ENCODE results near the gene SHC2. TPM values are rescaled to one million over a fixed set of nuclear protein-coding genes. Genes with fewer than 3 reads are reported as not detected.
"Not testable (repeated sequence)": the region's sequence is repeated elsewhere in the genome, so short reads cannot be mapped to it uniquely, and the experiment has no call there.

The SHC2 gene
- total RNA-seq, 2 experiments from 2014 or later: 0.21 TPM; not detected in 1

DNA sequence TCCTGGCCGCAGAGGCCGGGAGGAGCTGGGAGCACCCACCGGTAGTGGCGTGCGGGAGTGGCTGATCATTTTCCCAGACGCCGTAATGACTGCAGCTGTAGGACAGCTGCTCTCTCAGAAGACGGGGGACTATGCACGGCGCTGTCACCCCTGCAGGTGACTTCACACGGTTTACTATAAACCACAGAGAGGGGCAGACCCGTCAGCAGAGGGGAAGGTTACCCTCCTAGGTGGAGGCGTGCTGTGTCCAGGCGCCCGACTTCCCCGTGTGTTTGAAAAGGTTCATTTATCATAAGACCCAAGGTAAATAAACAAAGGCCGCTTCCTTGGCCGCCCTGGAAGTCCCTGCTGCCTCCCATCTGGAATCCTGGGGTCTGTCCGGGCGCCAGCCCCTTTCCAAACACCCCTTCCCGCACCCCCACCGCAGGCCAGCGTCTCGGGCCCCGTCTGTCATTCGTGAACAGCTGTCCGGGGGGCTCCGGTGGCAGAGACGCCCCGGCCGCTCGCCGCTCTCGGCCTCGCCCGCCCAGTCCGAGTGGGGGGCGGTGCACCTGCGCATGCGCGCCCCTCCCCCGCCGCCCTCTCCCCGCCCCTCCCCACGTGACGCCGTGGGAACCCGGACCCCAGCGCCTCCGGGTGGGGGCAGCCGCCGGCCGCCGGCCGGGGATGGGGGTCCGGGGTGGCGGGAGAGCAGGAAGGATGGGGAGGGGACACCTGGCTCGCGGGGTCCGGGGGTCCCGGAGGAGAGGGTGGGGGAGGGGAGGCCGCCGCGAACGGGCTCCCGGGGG is 915 bp downstream of the SHC2 start:
- no peak overlapping the region for H3K27ac Mint-ChIP-seq
- peaks cover 21% of the 10 kb centered on the region for H3K27me3 Mint-ChIP-seq
- peak; percentile 22 for DNase-seq
- peak overlapping the region; percentile 41 for H3K4me3 Mint-ChIP-seq
- intact Hi-C loops (cut with micrococcal nuclease): no loop called here
- ChIA-PET POLR2A (no interaction called here), CTCF (no interaction called here)
- H3K36me3 Mint-ChIP-seq: no peaks in the 10 kb centered on the region
- H3K9me3 Mint-ChIP-seq: no peaks in the 10 kb centered on the region
- peaks cover 7% of the 10 kb centered on the region for H3K4me1 Mint-ChIP-seq (ENCODE audit: low read depth)

DNA sequence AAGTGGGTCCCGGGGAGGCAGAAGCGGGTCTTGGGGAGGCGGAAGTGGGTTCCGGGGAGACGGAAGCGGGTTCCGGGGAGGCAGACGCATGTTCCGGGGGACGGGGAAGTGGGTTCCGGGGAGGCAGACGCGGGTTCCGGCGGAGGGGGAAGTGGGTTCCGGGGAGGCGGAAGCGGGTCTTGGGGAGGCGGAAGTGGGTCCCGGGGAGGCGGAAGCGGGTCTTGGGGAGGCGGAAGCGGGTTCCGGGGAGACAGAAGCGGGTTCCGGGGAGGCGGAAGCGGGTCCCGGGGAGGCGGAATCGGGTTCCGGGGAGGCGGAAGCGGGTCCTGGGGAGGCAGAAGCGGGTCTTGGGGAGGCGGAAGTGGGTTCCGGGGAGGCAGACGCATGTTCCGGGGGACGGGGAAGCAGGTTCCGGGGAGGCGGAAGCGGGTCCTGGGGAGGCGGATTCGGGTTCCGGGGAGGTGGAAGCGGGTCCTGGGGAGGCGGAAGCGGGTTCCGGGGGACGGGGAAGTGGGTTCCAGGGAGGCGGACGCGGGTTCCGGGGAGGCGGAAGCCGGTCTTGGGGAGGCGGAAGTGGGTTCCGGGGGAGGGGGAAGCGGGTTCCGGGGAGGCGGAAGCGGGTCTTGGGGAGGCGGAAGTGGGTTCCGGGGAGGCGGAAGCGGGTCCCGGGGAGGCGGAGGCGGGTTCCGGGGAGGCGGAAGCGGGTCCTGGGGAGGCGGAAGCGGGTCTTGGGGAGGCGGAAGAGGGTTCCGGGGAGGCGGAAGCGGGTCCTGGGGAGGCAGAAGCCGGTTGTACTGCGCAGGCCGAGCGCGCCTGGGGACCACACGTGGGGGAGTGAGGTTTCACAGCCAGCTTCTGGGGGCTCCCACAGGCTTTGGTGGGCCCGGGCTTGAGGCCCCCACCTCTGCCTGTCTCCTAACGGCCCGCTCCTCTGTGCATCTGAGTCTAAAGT is 2.5 kb downstream of the SHC2 start:
- intact Hi-C loops (cut with micrococcal nuclease): no loop called here
- Mint-ChIP-seq H3K9me3 (no peaks in the 10 kb centered on the region), H3K4me3 (no peak overlapping the region), H3K27me3 (peaks cover 21% of the 10 kb centered on the region), H3K27ac (no peak overlapping the region), H3K36me3 (no peaks in the 10 kb centered on the region), H3K4me1 (ENCODE audit: low read depth) (peaks cover 7% of the 10 kb centered on the region)
- no peak for DNase-seq
- ChIA-PET POLR2A (no interaction called here), CTCF (no interaction called here)

DNA sequence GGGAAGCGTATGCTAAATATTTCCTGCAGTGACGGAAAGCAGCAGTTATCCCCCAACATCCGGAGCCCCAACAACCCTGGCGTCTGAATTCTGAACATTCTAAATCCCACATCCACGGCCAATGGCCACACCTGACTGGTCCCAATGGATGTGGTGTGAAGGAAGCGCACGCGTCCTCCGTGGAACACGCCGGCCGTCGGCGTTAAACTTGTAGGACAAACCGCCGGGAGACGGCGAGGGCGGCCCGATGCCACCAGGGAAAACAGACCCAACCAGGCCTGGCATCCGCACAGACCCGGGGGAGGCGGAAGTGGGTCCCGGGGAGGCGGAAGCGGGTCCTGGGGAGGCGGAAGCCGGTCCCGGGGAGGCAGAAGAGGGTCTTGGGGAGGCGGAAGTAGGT is 3.2 kb downstream of the SHC2 start:
- intact Hi-C loops (cut with micrococcal nuclease): no loop called here
- CTCF ChIA-PET: no interaction called here
- POLR2A ChIA-PET: no interaction called here
- Mint-ChIP-seq H3K27ac (no peak overlapping the region), H3K4me1 (ENCODE audit: low read depth) (peaks cover 7% of the 10 kb centered on the region), H3K36me3 (no peaks in the 10 kb centered on the region), H3K27me3 (peaks cover 18% of the 10 kb centered on the region), H3K4me3 (no peak overlapping the region), H3K9me3 (no peaks in the 10 kb centered on the region)
- no peak for DNase-seq

- intact Hi-C loops (cut with micrococcal nuclease): no loop called here
- DNase-seq: no peak
- ChIA-PET POLR2A (no interaction called here), CTCF (no interaction called here)
- no peak overlapping the region for H3K4me3 Mint-ChIP-seq
- H3K36me3 Mint-ChIP-seq: no peaks in the 10 kb centered on the region
- no peak overlapping the region for H3K27ac Mint-ChIP-seq
- peaks cover 11% of the 10 kb centered on the region for H3K27me3 Mint-ChIP-seq
- peaks cover 6% of the 10 kb centered on the region for H3K4me1 Mint-ChIP-seq (ENCODE audit: low read depth)
- no peaks in the 10 kb centered on the region for H3K9me3 Mint-ChIP-seq
Observed at GRCh38 chr19:456547-457110, 4.2 kb downstream of the SHC2 start.

GRCh38 chr19:455851-456546 is 4.8 kb downstream of the SHC2 start:
- Mint-ChIP-seq H3K36me3 (no peaks in the 10 kb centered on the region), H3K27me3 (peaks cover 10% of the 10 kb centered on the region), H3K9me3 (no peaks in the 10 kb centered on the region), H3K27ac (no peak overlapping the region), H3K4me3 (no peak overlapping the region), H3K4me1 (ENCODE audit: low read depth) (peaks cover 5% of the 10 kb centered on the region)
- no peak for DNase-seq
- CTCF ChIA-PET: no interaction called here
- POLR2A ChIA-PET: no interaction called here
- intact Hi-C loops (cut with micrococcal nuclease): no loop called here

DNA sequence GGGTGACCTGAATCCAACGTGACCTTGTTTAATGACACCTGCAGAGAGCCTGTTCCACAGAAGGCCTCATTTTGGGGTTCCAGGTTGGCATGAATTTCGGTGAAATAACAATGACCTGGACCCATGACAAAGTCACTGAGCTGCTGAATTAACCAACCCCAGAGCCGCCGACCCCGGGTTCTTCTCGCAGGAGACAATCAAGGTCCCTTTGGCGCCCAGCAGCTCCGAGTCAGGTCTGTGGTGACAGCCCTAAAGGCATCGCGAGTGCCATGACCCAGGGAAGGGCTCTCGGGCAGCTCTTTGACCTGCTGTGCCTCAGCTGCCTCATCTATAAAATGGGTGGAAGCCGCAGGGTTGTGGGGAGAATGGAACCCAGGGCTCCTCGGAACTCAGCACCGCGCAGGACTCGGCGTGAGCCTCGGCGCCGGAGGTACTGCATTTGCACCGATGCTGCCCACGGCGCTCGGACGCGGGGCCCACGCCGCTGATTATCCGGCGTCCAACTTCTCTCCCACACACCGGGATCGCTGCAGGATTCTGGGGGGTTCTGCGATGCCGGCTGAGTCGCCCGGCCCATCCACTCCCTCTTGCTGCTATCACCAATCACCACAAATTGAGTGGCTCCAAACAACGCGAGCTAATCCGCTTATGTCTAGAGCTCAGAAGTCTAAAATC is 5.7 kb downstream of the SHC2 start:
- Mint-ChIP-seq H3K27me3 (peaks cover 10% of the 10 kb centered on the region), H3K4me1 (ENCODE audit: low read depth) (peaks cover 5% of the 10 kb centered on the region), H3K9me3 (peaks cover 7% of the 10 kb centered on the region), H3K27ac (no peak overlapping the region), H3K4me3 (no peak overlapping the region), H3K36me3 (no peaks in the 10 kb centered on the region)
- intact Hi-C loops (cut with micrococcal nuclease): no loop called here
- ChIA-PET CTCF (no interaction called here), POLR2A (no interaction called here)
- no peak for DNase-seq

- ChIA-PET CTCF (no interaction called here), POLR2A (no interaction called here)
- Mint-ChIP-seq H3K36me3 (no peaks in the 10 kb centered on the region), H3K27ac (no peak overlapping the region), H3K9me3 (peaks cover 8% of the 10 kb centered on the region), H3K27me3 (peaks cover 4% of the 10 kb centered on the region), H3K4me3 (no peak overlapping the region), H3K4me1 (ENCODE audit: low read depth) (no peaks in the 10 kb centered on the region)
- DNase-seq: no peak
- intact Hi-C loops (cut with micrococcal nuclease): no loop called here
Observed at GRCh38 chr19:453606-454005, 7.2 kb downstream of the SHC2 start.

GRCh38 chr19:452829-453228 is 8.0 kb downstream of the SHC2 start:
- CTCF ChIA-PET: no interaction called here
- intact Hi-C loops (cut with micrococcal nuclease): no loop called here
- Mint-ChIP-seq H3K4me1 (ENCODE audit: low read depth) (no peaks in the 10 kb centered on the region), H3K9me3 (peaks cover 8% of the 10 kb centered on the region), H3K4me3 (no peak overlapping the region), H3K36me3 (no peaks in the 10 kb centered on the region), H3K27ac (no peak overlapping the region), H3K27me3 (peaks cover 4% of the 10 kb centered on the region)
- POLR2A ChIA-PET: no interaction called here
- DNase-seq: no peak

- intact Hi-C loops (cut with micrococcal nuclease); POLR2A ChIA-PET; H3K27ac Mint-ChIP-seq; DNase-seq; H3K4me1 Mint-ChIP-seq (ENCODE audit: low read depth); H3K4me3 Mint-ChIP-seq; H3K36me3 Mint-ChIP-seq; CTCF ChIA-PET; H3K27me3 Mint-ChIP-seq; H3K9me3 Mint-ChIP-seq: not testable (repeated sequence)
Observed at GRCh38 chr19:450912-451481, 9.8 kb downstream of the SHC2 start.

- Mint-ChIP-seq H3K36me3 (no peaks in the 10 kb centered on the region), H3K4me3 (no peak overlapping the region), H3K27ac (no peak overlapping the region), H3K9me3 (peaks cover 8% of the 10 kb centered on the region), H3K27me3 (no peaks in the 10 kb centered on the region), H3K4me1 (ENCODE audit: low read depth) (no peaks in the 10 kb centered on the region)
- ChIA-PET CTCF (no interaction called here), POLR2A (no interaction called here)
- intact Hi-C loops (cut with micrococcal nuclease): no loop called here
- no peak for DNase-seq
Observed at GRCh38 chr19:449916-450315, 10.9 kb downstream of the SHC2 start.

GRCh38 chr19:447816-448560 is 12.8 kb downstream of the SHC2 start:
- H3K27me3 Mint-ChIP-seq: no peaks in the 10 kb centered on the region
- ChIA-PET POLR2A (no interaction called here), CTCF (no interaction called here)
- no peaks in the 10 kb centered on the region for H3K4me1 Mint-ChIP-seq (ENCODE audit: low read depth)
- H3K4me3 Mint-ChIP-seq: no peak overlapping the region
- no peak for DNase-seq
- H3K9me3 Mint-ChIP-seq: peaks cover 8% of the 10 kb centered on the region
- H3K27ac Mint-ChIP-seq: no peak overlapping the region
- H3K36me3 Mint-ChIP-seq: no peaks in the 10 kb centered on the region
- intact Hi-C loops (cut with micrococcal nuclease): no loop called here

All from activated CD4-positive, alpha-beta memory T cell treated with anti-CD3 and anti-CD28 coated beads for 36 hours (primary cell).